NB4 (cell line): ENCODE measurements around the gene OR52E8.

ENCODE experiments used
- CTCF ChIP-seq: IDR thresholded peaks from one replicate; pipeline ENCODE4 v1.5.1; 2012; ENCODE audit warnings: low read depth, low read length
- MYC ChIP-seq: IDR thresholded peaks from 2 replicates; pipeline ENCODE4 v1.6.1; 2011; ENCODE audit warnings: low read depth, low read length
- POLR2A ChIP-seq: IDR thresholded peaks from 2 replicates; pipeline ENCODE4 v1.6.1; 2011; ENCODE audit warnings: mild to moderate bottlenecking; ENCODE audit not compliant: insufficient read length; ENCODE audit errors: extremely low read depth
- TF ChIP-seq, protein P1 (sequence below): IDR thresholded peaks from 2 replicates; pipeline ENCODE4 v1.6.1; 2011; ENCODE audit warnings: low read depth, low read length

DNA sequence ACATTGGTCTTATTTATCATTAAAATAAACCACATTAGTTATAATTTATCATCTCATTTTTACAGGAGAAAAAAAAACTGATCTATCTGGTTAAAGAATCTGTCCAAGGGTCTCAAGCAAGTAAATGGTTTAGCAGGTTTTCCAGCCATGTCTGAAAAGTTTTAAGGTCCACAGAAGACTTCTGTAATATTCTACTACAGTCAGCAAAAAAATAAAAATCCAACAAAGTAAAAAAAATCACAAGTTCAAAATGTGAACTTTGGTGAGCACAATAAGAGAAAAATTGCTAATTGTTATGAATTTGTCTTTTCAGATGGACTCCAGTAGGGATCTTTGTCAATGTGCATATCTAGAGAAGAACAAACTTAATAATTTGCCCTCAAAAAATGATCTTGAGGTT, 24.3 kb upstream of the OR52E8 start:
- no peak for TF ChIP-seq POLR2A
- no peak for TF ChIP-seq CTCF
- TF ChIP-seq, protein P1, sequence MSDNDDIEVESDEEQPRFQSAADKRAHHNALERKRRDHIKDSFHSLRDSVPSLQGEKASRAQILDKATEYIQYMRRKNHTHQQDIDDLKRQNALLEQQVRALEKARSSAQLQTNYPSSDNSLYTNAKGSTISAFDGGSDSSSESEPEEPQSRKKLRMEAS = no peak
- TF ChIP-seq MYC = no peak
